ENCODE data around the gene OLA1.

Gene OLA1

DNA sequence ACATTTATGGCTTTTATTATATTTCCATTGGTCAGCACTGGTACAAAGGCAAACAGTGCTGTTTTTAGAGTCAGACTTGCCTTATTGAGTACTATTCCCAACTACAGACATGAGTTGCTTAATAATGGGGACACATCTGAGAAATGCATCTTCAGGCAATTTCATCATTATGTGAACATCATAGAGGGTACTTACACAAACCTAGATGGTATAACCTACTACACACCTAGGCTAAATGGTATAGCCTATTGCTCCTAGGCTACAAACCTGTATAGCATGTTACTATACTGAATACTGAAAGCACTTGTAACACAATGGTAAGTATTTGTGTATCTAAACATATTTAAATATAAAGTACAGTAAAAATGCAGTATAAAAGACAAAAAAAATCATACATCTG lies 36.4 kb downstream of the OLA1 start:
- no peak overlapping the region for H3K4me3 ChIP-seq (ENCODE audit: insufficient read length, low read depth)
- no peaks in the 10 kb centered on the region for H3K27me3 ChIP-seq (ENCODE audit: insufficient read depth, insufficient read length)
- no peaks in the 10 kb centered on the region for H3K9me3 ChIP-seq (ENCODE audit: insufficient read depth, low read length)
- H3K4me1 ChIP-seq (ENCODE audit: insufficient read depth, insufficient read length): no peaks in the 10 kb centered on the region
- H3K36me3 ChIP-seq (ENCODE audit: insufficient read depth, insufficient read length, low read length): peaks cover 5% of the 10 kb centered on the region
- no peak for TF ChIP-seq ZNF274 (IDR thresholded peaks at IDR 0.05; ENCODE audit: low read depth, low read length)
- no peak for TF ChIP-seq YY1 (IDR thresholded peaks at IDR 0.05; ENCODE audit: insufficient read depth, insufficient read length)
- TF ChIP-seq SUZ12 (IDR thresholded peaks at IDR 0.05; ENCODE audit: extremely low read depth, insufficient read depth, insufficient read length): no peak
- no peak for DNase-seq (ENCODE audit: low read depth, low spot score)
- no peak overlapping the region for H3K9ac ChIP-seq (ENCODE audit: insufficient read length, low read depth)

DNA sequence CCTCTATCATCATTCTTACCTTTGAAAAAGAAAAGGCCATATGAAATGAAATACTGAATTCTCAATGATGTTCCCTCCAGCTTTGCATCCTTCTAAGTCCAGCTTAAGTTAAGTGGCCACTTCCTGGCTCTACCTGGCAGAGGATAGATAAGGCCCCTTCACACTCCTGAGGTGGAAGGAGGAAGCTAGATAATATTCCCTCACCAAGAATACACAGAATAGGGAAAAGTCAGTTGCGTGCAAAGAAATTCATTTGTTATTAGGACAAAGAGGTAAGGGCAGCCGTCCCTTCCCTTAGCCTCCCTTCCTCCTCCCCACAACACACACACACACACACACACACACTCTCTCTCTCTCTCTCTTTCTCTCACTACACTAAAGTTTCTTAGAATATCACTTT lies 37.5 kb downstream of the OLA1 start:
- no peak overlapping the region for H3K4me3 ChIP-seq (ENCODE audit: insufficient read length, low read depth)
- no peak overlapping the region for H3K9ac ChIP-seq (ENCODE audit: insufficient read length, low read depth)
- H3K9me3 ChIP-seq (ENCODE audit: insufficient read depth, low read length): no peaks in the 10 kb centered on the region
- H3K4me1 ChIP-seq (ENCODE audit: insufficient read depth, insufficient read length): no peaks in the 10 kb centered on the region
- no peaks in the 10 kb centered on the region for H3K27me3 ChIP-seq (ENCODE audit: insufficient read depth, insufficient read length)
- H3K36me3 ChIP-seq (ENCODE audit: insufficient read depth, insufficient read length, low read length): peaks cover 5% of the 10 kb centered on the region
- no peak for DNase-seq (ENCODE audit: low read depth, low spot score)
- TF ChIP-seq ZNF274 (IDR thresholded peaks at IDR 0.05; ENCODE audit: low read depth, low read length): no peak
- no peak for TF ChIP-seq SUZ12 (IDR thresholded peaks at IDR 0.05; ENCODE audit: extremely low read depth, insufficient read depth, insufficient read length)
- no peak for TF ChIP-seq YY1 (IDR thresholded peaks at IDR 0.05; ENCODE audit: insufficient read depth, insufficient read length)

DNA sequence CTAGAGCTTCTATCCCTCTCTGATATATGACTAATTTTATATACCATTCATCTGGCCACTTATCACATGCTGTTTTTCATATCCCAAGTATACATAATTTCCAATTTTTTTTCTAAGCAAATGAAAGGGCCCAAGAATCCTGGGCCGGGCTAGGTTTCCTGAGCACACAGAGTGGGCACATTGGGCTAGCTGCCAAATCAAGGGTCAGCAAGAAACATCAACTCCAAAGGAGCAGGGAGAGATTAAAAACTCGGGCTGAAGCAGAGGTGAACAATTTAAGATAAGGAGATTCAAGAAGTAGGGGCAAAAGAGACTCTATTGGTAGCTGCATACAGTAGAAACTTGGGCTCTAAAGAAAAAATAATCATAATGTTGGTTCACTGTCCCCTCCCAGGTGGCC lies 39.0 kb downstream of the OLA1 start:
- Histone ChIP-seq H3K9ac (ENCODE audit: insufficient read length, low read depth) (no peak overlapping the region), H3K9me3 (ENCODE audit: insufficient read depth, low read length) (no peaks in the 10 kb centered on the region), H3K4me3 (ENCODE audit: insufficient read length, low read depth) (no peak overlapping the region), H3K36me3 (ENCODE audit: insufficient read depth, insufficient read length, low read length) (peaks cover 9% of the 10 kb centered on the region), H3K27me3 (ENCODE audit: insufficient read depth, insufficient read length) (no peaks in the 10 kb centered on the region), H3K4me1 (ENCODE audit: insufficient read depth, insufficient read length) (no peaks in the 10 kb centered on the region)
- no peak for TF ChIP-seq ZNF274 (IDR thresholded peaks at IDR 0.05; ENCODE audit: low read depth, low read length)
- TF ChIP-seq SUZ12 (IDR thresholded peaks at IDR 0.05; ENCODE audit: extremely low read depth, insufficient read depth, insufficient read length): no peak
- no peak for TF ChIP-seq YY1 (IDR thresholded peaks at IDR 0.05; ENCODE audit: insufficient read depth, insufficient read length)
- no peak for DNase-seq (ENCODE audit: low read depth, low spot score)

DNA sequence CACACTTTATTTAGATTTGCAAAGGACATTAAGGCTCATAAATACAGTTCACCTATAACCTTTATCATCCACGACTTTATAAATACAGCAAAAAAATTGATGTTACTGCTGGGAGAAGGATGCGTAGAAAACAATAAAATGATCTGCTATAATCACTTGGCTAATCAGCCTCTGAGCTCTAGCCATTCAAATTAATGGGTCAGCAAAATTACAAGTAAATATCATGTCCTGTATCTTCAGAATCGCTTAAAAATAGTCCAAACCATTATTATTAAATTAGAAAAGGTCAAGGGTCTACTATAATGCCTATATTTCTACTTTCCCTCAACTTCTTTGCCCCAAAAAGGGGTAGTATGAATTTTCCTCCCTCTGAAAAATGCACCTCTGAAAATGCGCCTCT lies 40.3 kb downstream of the OLA1 start:
- Histone ChIP-seq H3K9ac (ENCODE audit: insufficient read length, low read depth) (no peak overlapping the region), H3K4me3 (ENCODE audit: insufficient read length, low read depth) (no peak overlapping the region), H3K9me3 (ENCODE audit: insufficient read depth, low read length) (no peaks in the 10 kb centered on the region), H3K4me1 (ENCODE audit: insufficient read depth, insufficient read length) (no peaks in the 10 kb centered on the region), H3K27me3 (ENCODE audit: insufficient read depth, insufficient read length) (no peaks in the 10 kb centered on the region), H3K36me3 (ENCODE audit: insufficient read depth, insufficient read length, low read length) (peaks cover 9% of the 10 kb centered on the region)
- no peak for TF ChIP-seq ZNF274 (IDR thresholded peaks at IDR 0.05; ENCODE audit: low read depth, low read length)
- no peak for TF ChIP-seq YY1 (IDR thresholded peaks at IDR 0.05; ENCODE audit: insufficient read depth, insufficient read length)
- no peak for TF ChIP-seq SUZ12 (IDR thresholded peaks at IDR 0.05; ENCODE audit: extremely low read depth, insufficient read depth, insufficient read length)
- DNase-seq (ENCODE audit: low read depth, low spot score): no peak

DNA sequence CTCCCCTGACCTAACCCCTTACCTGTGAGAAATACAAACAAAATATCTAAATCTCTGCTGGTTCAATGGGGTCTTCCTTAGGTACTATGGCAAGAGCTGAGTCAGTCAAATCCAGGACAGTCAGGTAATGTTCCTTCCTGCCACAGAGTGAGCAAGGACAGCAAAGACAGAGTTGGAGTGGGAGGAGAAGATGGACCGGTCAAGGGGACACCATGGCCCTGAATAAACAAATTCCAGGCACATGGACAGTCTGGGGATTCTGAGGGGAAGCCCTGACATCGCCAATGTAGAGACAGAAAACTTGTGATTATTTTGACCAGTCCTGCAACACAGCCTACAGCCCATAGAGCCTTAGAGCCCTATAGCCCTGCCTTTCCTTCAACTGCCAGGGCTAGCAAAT lies 42.8 kb downstream of the OLA1 start:
- no peaks in the 10 kb centered on the region for H3K27me3 ChIP-seq (ENCODE audit: insufficient read depth, insufficient read length)
- TF ChIP-seq SUZ12 (IDR thresholded peaks at IDR 0.05; ENCODE audit: extremely low read depth, insufficient read depth, insufficient read length) (no peak), ZNF274 (IDR thresholded peaks at IDR 0.05; ENCODE audit: low read depth, low read length) (no peak), YY1 (IDR thresholded peaks at IDR 0.05; ENCODE audit: insufficient read depth, insufficient read length) (no peak)
- no peak for DNase-seq (ENCODE audit: low read depth, low spot score)
- no peak overlapping the region for H3K9ac ChIP-seq (ENCODE audit: insufficient read length, low read depth)
- no peaks in the 10 kb centered on the region for H3K9me3 ChIP-seq (ENCODE audit: insufficient read depth, low read length)
- H3K4me3 ChIP-seq (ENCODE audit: insufficient read length, low read depth): no peak overlapping the region
- H3K36me3 ChIP-seq (ENCODE audit: insufficient read depth, insufficient read length, low read length): peaks cover 4% of the 10 kb centered on the region
- no peaks in the 10 kb centered on the region for H3K4me1 ChIP-seq (ENCODE audit: insufficient read depth, insufficient read length)

DNA sequence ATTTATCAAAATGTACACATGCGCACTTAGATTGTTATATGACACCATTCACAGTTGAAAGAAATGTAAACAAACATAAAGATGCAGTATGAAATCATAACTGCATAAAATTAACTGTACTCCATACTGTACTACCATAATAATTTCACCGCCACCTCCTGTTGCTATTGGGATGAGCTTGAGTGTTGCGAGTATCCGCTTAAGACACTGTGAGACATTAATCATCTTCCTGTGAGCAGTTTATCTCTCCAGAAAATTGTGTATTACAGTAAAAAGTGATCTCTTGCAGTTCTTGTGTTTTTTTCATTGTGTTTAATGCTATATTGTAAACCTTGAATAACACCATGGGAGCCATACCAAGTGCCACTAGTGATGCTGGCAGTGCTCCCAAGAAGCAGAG lies 46.1 kb downstream of the OLA1 start:
- Histone ChIP-seq H3K36me3 (ENCODE audit: insufficient read depth, insufficient read length, low read length) (peaks cover 4% of the 10 kb centered on the region), H3K4me3 (ENCODE audit: insufficient read length, low read depth) (no peak overlapping the region), H3K9ac (ENCODE audit: insufficient read length, low read depth) (no peak overlapping the region), H3K4me1 (ENCODE audit: insufficient read depth, insufficient read length) (no peaks in the 10 kb centered on the region), H3K27me3 (ENCODE audit: insufficient read depth, insufficient read length) (no peaks in the 10 kb centered on the region), H3K9me3 (ENCODE audit: insufficient read depth, low read length) (no peaks in the 10 kb centered on the region)
- DNase-seq (ENCODE audit: low read depth, low spot score): no peak
- TF ChIP-seq YY1 (IDR thresholded peaks at IDR 0.05; ENCODE audit: insufficient read depth, insufficient read length): no peak
- TF ChIP-seq SUZ12 (IDR thresholded peaks at IDR 0.05; ENCODE audit: extremely low read depth, insufficient read depth, insufficient read length): no peak
- no peak for TF ChIP-seq ZNF274 (IDR thresholded peaks at IDR 0.05; ENCODE audit: low read depth, low read length)

DNA sequence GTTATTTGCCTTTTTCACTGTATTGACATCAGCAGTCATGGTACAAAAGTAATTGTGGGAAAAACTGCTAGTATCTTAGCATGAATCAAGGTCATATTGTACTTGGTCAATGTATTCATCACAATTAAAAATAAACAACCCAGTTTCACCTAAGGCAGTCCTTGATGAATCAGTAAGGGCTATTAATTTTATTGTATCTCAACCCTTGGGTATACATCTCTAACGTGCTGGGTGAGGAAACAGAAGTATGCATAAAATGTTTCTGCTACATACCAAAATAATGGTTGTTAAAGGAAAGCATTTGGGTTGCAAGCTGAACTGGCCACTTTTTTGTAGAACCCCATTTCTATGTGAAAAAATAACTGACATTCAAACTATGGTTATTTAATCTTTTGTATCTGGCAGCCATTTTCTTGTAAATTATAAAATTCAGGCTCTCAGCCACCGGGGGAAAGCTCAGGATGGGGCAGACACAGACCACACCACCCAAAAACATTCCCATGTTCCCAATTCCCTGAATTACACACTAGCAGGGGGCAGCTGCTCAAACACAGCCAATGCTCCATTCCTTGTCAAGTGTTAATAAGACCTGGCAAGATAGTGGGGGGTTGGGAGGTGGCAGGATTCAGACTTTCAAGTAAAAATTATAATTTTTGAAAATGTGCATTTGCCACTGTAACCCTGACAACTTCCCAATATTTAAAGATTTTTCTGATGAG lies 49.3 kb downstream of the OLA1 start:
- Histone ChIP-seq H3K4me1 (ENCODE audit: insufficient read depth, insufficient read length) (no peaks in the 10 kb centered on the region), H3K9me3 (ENCODE audit: insufficient read depth, low read length) (no peaks in the 10 kb centered on the region), H3K36me3 (ENCODE audit: insufficient read depth, insufficient read length, low read length) (no peaks in the 10 kb centered on the region), H3K9ac (ENCODE audit: insufficient read length, low read depth) (no peak overlapping the region), H3K4me3 (ENCODE audit: insufficient read length, low read depth) (no peak overlapping the region), H3K27me3 (ENCODE audit: insufficient read depth, insufficient read length) (no peaks in the 10 kb centered on the region)
- no peak for TF ChIP-seq YY1 (IDR thresholded peaks at IDR 0.05; ENCODE audit: insufficient read depth, insufficient read length)
- no peak for TF ChIP-seq ZNF274 (IDR thresholded peaks at IDR 0.05; ENCODE audit: low read depth, low read length)
- no peak for TF ChIP-seq SUZ12 (IDR thresholded peaks at IDR 0.05; ENCODE audit: extremely low read depth, insufficient read depth, insufficient read length)
- no peak for DNase-seq (ENCODE audit: low read depth, low spot score)
